SK-N-SH treated with all-trans-retinoic acid at 6 μM for 48 hours (cell line): Measurements from ENCODE around the gene ACACB.

ENCODE experiments used
- ATAC-seq: fragments of 200-7000 bp; cut with Tn5 transposase; 3 replicates; pipeline ENCODE4 v1.9.1; 2020; ENCODE audit warnings: mild to moderate bottlenecking, moderate library complexity
- BACH2 ChIP-seq: fragments of 250-450 bp; sonication (Bioruptor Pico); IDR thresholded peaks from 2 replicates; pipeline ENCODE4 v1.9.0; 2021; ENCODE audit warnings: mild to moderate bottlenecking, borderline replicate concordance
- CSRNP3 ChIP-seq: fragments of 250-450 bp; sonication (Bioruptor Pico); IDR thresholded peaks from 2 replicates; pipeline ENCODE4 v1.5.1; 2021; ENCODE audit warnings: mild to moderate bottlenecking, moderate library complexity
- ESRRG ChIP-seq: fragments of 250-450 bp; sonication (Bioruptor Pico); IDR thresholded peaks from 2 replicates; pipeline ENCODE4 v1.6.1; 2021; ENCODE audit warnings: mild to moderate bottlenecking
- ISL1 ChIP-seq: fragments of 250-450 bp; sonication (Bioruptor Pico); IDR thresholded peaks from 2 replicates; pipeline ENCODE4 v2.1.2; 2022; ENCODE audit warnings: mild to moderate bottlenecking, moderate library complexity
- OSR1 ChIP-seq: fragments of 250-450 bp; sonication (Bioruptor Pico); IDR thresholded peaks from 2 replicates; pipeline ENCODE4 v1.8.0; 2022; ENCODE audit warnings: moderate library complexity, mild to moderate bottlenecking, inconsistent platforms
- PATZ1 ChIP-seq: fragments of 250-450 bp; sonication (Bioruptor Pico); IDR thresholded peaks from 2 replicates; pipeline ENCODE4 v1.8.0; 2020; ENCODE audit warnings: mild to moderate bottlenecking, moderate library complexity, borderline replicate concordance
- POU6F1 ChIP-seq: fragments of 250-450 bp; sonication (Bioruptor Pico); IDR thresholded peaks from 2 replicates; pipeline ENCODE4 v1.8.0; 2021; ENCODE audit warnings: low read depth, mild to moderate bottlenecking, moderate library complexity, borderline replicate concordance
- PPARA ChIP-seq: fragments of 250-450 bp; sonication (Bioruptor Pico); IDR thresholded peaks from 2 replicates; pipeline ENCODE4 v1.5.0; 2020; ENCODE audit warnings: mild to moderate bottlenecking, borderline replicate concordance
- TCF4 ChIP-seq: fragments of 250-450 bp; sonication (Bioruptor Pico); IDR thresholded peaks from 2 replicates; pipeline ENCODE4 v1.8.0; 2021; ENCODE audit warnings: mild to moderate bottlenecking, moderate library complexity, borderline replicate concordance
- TOX ChIP-seq: fragments of 250-450 bp; sonication (Bioruptor Pico); IDR thresholded peaks from 2 replicates; pipeline ENCODE4 v1.8.0; 2021; ENCODE audit warnings: mild to moderate bottlenecking, moderate library complexity, borderline replicate concordance
- ZC3H10 ChIP-seq: fragments of 250-450 bp; sonication (Bioruptor Pico); IDR thresholded peaks from 2 replicates; pipeline ENCODE4 v1.5.1; 2021; ENCODE audit warnings: mild to moderate bottlenecking, moderate library complexity
- ZFP30 ChIP-seq: fragments of 450-650 bp; formaldehyde crosslinking; IDR thresholded peaks from 2 replicates; pipeline ENCODE4 v1.5.0; 2022; ENCODE audit warnings: mild to moderate bottlenecking, moderate library complexity
- ZNF565 ChIP-seq: fragments of 450-650 bp; formaldehyde crosslinking; conservative IDR thresholded peaks from 2 replicates; pipeline ENCODE4 v1.5.0; 2020; ENCODE audit warnings: low read depth, mild to moderate bottlenecking, moderate library complexity
- ZNF70 ChIP-seq: fragments of 450-650 bp; formaldehyde crosslinking; IDR thresholded peaks from 2 replicates; pipeline ENCODE4 v1.5.0; 2020; ENCODE audit warnings: mild to moderate bottlenecking, moderate library complexity
- ZNF8 ChIP-seq: fragments of 450-650 bp; formaldehyde crosslinking; IDR thresholded peaks from 2 replicates; pipeline ENCODE4 v1.5.0; 2020; ENCODE audit warnings: mild to moderate bottlenecking, moderate library complexity

Gene ACACB

GRCh38 chr12:109196332-109196731 lies 79.9 kb downstream of the ACACB start (continued):
- TF ChIP-seq ZNF8 (no peak), ZNF565 (no peak), CSRNP3 (CRISPR knock-in tag) (no peak), ZNF70 (CRISPR knock-in tag) (no peak)

GRCh38 chr12:109197327-109197726 lies 80.9 kb downstream of the ACACB start:
- no peak for TF ChIP-seq TCF4 (CRISPR knock-in tag)
- TF ChIP-seq PATZ1 (CRISPR knock-in tag) = no peak
- TF ChIP-seq ZNF70 (CRISPR knock-in tag) = no peak
- no peak for TF ChIP-seq OSR1 (CRISPR knock-in tag)
- no peak for TF ChIP-seq BACH2 (CRISPR knock-in tag)
- TF ChIP-seq ISL1 (CRISPR knock-in tag) = no peak
- no peak for TF ChIP-seq TOX (CRISPR knock-in tag)
- TF ChIP-seq ZC3H10 (CRISPR knock-in tag) = no peak
- no peak for TF ChIP-seq PPARA (CRISPR knock-in tag)
- no peak for TF ChIP-seq ZNF8
- no peak for TF ChIP-seq POU6F1 (CRISPR knock-in tag)
- no peak for ATAC-seq

GRCh38 chr12:109199324-109199723 lies 82.9 kb downstream of the ACACB start:
- ATAC-seq = no peak
- no peak for TF ChIP-seq BACH2 (CRISPR knock-in tag)
- TF ChIP-seq ZNF8 = no peak

- no peak for TF ChIP-seq BACH2 (CRISPR knock-in tag)
- TF ChIP-seq ZNF70 (CRISPR knock-in tag) = no peak
- no peak for TF ChIP-seq OSR1 (CRISPR knock-in tag)
- no peak for TF ChIP-seq ESRRG (CRISPR knock-in tag)
- TF ChIP-seq POU6F1 (CRISPR knock-in tag) = no peak
- no peak for TF ChIP-seq TOX (CRISPR knock-in tag)
- TF ChIP-seq TCF4 (CRISPR knock-in tag) = no peak
- TF ChIP-seq PPARA (CRISPR knock-in tag) = no peak
- no peak for TF ChIP-seq ZFP30 (CRISPR knock-in tag)
- no peak for ATAC-seq
Observed at GRCh38 chr12:109200825-109201495, 84.6 kb downstream of the ACACB start.

GRCh38 chr12:109201496-109201885 lies 85.1 kb downstream of the ACACB start:
- TF ChIP-seq BACH2 (CRISPR knock-in tag) (no peak), TCF4 (CRISPR knock-in tag) (no peak), ZC3H10 (CRISPR knock-in tag) (no peak), PATZ1 (CRISPR knock-in tag) (no peak), ZNF70 (CRISPR knock-in tag) (no peak)

More at GRCh38 chr12:109201496-109201885, 85.1 kb downstream of the ACACB start:
- ATAC-seq = no peak
